Naive thymus-derived CD4-positive, alpha-beta T cell (primary cell): ENCODE measurements around the gene ARL6IP1. TPM values are rescaled to one million over a fixed set of nuclear protein-coding genes. Genes with fewer than 3 reads are reported as not detected.

Experiments used
- ATAC-seq: fragments of 150-1000 bp; cut with Tn5 transposase; 2 replicates; pipeline ENCODE4 v1.10.0; 2021; ENCODE audit warnings: mild to moderate bottlenecking, moderate library complexity
- CTCF ChIA-PET: fragments of 350-600 bp; sonication (Branson Sonifier 250); formaldehyde crosslinking; loops from one replicate; lab custom pipeline; 2021; ENCODE audit warnings: antibody characterized with exemption; lab: Charles Lee
- POLR2A ChIA-PET: fragments of 350-600 bp; sonication (Branson Sonifier 250); formaldehyde crosslinking; loops from one replicate; lab custom pipeline; 2021; ENCODE audit warnings: antibody characterized with exemption, inconsistent platforms; lab: Charles Lee
- DNase-seq, 9 donors: peaks; one replicate each; pipeline versions ENCODE4 v3.0.0 to v3.0.0-alpha.2; 2020 to 2022; ENCODE audit warnings: mixed read lengths in 1 of 9
- H3K27ac ChIP-seq: one replicate; pipeline ENCODE4 v1.7.0; 2013; ENCODE audit warnings: mild to moderate bottlenecking, low read depth, low read length, moderate library complexity
- H3K27me3 ChIP-seq, 2 donors: one replicate each; pipeline ENCODE4 v1.7.0; 2013; ENCODE audit warnings: low read length in 2 of 2, mild to moderate bottlenecking in 2 of 2, moderate library complexity in 2 of 2; ENCODE audit not compliant: control insufficient read depth in 2 of 2, insufficient read depth in 2 of 2
- H3K36me3 ChIP-seq, 3 experiments: 1 replicate in 2 of 3; 2 replicates in 1 of 3; pipeline ENCODE4 v1.7.0; 2013; ENCODE audit warnings: low read length in 3 of 3, mild to moderate bottlenecking in 3 of 3, moderate library complexity in 1 of 3; ENCODE audit not compliant: insufficient read depth in 3 of 3, control insufficient read depth in 2 of 3
- H3K4me1 ChIP-seq, 2 donors: one replicate each; pipeline ENCODE4 v1.7.0; 2013; ENCODE audit warnings: low read length in 2 of 2, mild to moderate bottlenecking in 2 of 2, moderate library complexity in 1 of 2; ENCODE audit not compliant: control insufficient read depth in 2 of 2, insufficient read depth in 2 of 2
- H3K4me3 ChIP-seq: 2 replicates; pipeline ENCODE4 v1.7.0; 2013; ENCODE audit warnings: mild to moderate bottlenecking, low read length
- H3K9me3 ChIP-seq, 3 experiments: 1 replicate in 2 of 3; 2 replicates in 1 of 3; pipeline ENCODE4 v1.7.0; 2013; ENCODE audit warnings: low read length in 3 of 3; ENCODE audit not compliant: control insufficient read depth in 2 of 3
- H3K27ac Mint-ChIP-seq, 9 donors: one replicate each; pipeline ENCODE4 v1.8.0; 2020 to 2022; ENCODE audit warnings: mixed read lengths in 9 of 9, mild to moderate bottlenecking in 8 of 9, moderate library complexity in 5 of 9, inconsistent platforms in 2 of 9
- H3K27me3 Mint-ChIP-seq, 5 donors: one replicate each; pipeline ENCODE4 v1.8.0; 2021 to 2022; ENCODE audit warnings: mixed read lengths in 5 of 5, mild to moderate bottlenecking in 1 of 5
- H3K36me3 Mint-ChIP-seq, 5 donors: one replicate each; pipeline ENCODE4 v1.8.0; 2020 to 2022; ENCODE audit warnings: mixed read lengths in 5 of 5, mild to moderate bottlenecking in 3 of 5, inconsistent platforms in 1 of 5
- H3K4me1 Mint-ChIP-seq, 7 donors: one replicate each; pipeline ENCODE4 v1.8.0; 2020 to 2022; ENCODE audit warnings: mixed read lengths in 7 of 7, mild to moderate bottlenecking in 3 of 7, inconsistent platforms in 1 of 7
- H3K4me3 Mint-ChIP-seq, 10 donors: one replicate each; pipeline ENCODE4 v1.8.0; 2020 to 2022; ENCODE audit warnings: mild to moderate bottlenecking in 10 of 10, mixed read lengths in 10 of 10, moderate library complexity in 6 of 10, inconsistent platforms in 2 of 10
- H3K9me3 Mint-ChIP-seq, 11 donors: one replicate each; pipeline ENCODE4 v1.8.0; 2020 to 2022; ENCODE audit warnings: mixed read lengths in 11 of 11, mild to moderate bottlenecking in 4 of 11, inconsistent platforms in 1 of 11, moderate library complexity in 1 of 11
- intact Hi-C, 2 donors: fragments of 100-400 bp; cut with micrococcal nuclease; formaldehyde crosslinking; loops; one replicate each; pipeline ENCODE4 v1.15.1; 2023
- polyA plus RNA-seq, 2 donors: library from polyadenylated mRNA; unstranded; fragments of 300-500 nt; fragmentation: Illumina TruSeq; gene quantifications; one replicate each; pipeline ENCODE4 v1.2.3, GENCODE V29; 2021
- total RNA-seq, 6 experiments: library from RNA in 5 of 6; stranded (reverse) in 5 of 6; gene quantifications; 1 replicate in 5 of 6; 2 replicates in 1 of 6; pipeline ENCODE4 v1.2.3 and lab custom pipeline; 2021 to 2026

The ARL6IP1 gene
- total and polyA plus RNA-seq, 7 experiments from 2014 or later, result 82.9 to 208 (median 102) TPM

DNA sequence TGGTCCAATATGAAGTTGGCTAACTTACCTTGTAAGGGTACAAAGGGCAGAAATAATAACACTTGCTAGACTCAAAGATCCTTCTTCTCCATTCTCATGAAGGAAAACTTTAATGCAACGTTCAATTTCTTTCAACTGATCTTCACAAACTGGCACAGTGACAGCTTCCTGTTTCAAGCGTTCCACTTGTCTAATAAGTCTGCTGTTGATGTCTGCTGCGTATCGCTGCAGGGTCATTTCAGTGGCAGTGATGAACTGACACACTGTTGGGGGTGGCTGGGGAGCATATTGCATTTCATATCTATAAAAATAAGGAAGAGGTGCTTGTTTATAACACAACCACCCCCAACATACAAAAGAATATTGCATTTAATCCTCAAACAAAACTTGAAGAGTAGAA is 33.5 kb upstream of the ARL6IP1 start:
- ChIA-PET CTCF (interaction anchor here (1.5 kb wide), 1 partner anchor 33 kb away, joined by 3 read pairs; no protein-coding TSS in a partner anchor), POLR2A (interaction anchor here (1.9 kb wide), 1 partner anchor 14 kb away, joined by 5 read pairs; no protein-coding TSS in a partner anchor)
- intact Hi-C loops, result no loop called here
- no peak for DNase-seq
- H3K4me1 ChIP-seq, result no peaks in the 10 kb centered on the region
- ATAC-seq, result no peak
- H3K9me3 ChIP-seq, result no peaks in the 10 kb centered on the region
- Mint-ChIP-seq H3K36me3 (peaks cover 23 to 64% (median 41%) of the 10 kb centered on the region in 5 donors), H3K27ac (peak overlapping the region in 4 of 9 donors; percentile 32 to 58 (median 44)), H3K4me1 (peaks cover 0 to 11% (median 0%) of the 10 kb centered on the region in 7 donors), H3K9me3 (no peaks in the 10 kb centered on the region), H3K4me3 (no peak overlapping the region), H3K27me3 (no peaks in the 10 kb centered on the region)
- H3K27me3 ChIP-seq, result no peaks in the 10 kb centered on the region
- no peak overlapping the region for H3K27ac ChIP-seq
- no peak overlapping the region for H3K4me3 ChIP-seq
- H3K36me3 ChIP-seq, result peaks cover 34 to 91% (median 75%) of the 10 kb centered on the region in 3 experiments

DNA sequence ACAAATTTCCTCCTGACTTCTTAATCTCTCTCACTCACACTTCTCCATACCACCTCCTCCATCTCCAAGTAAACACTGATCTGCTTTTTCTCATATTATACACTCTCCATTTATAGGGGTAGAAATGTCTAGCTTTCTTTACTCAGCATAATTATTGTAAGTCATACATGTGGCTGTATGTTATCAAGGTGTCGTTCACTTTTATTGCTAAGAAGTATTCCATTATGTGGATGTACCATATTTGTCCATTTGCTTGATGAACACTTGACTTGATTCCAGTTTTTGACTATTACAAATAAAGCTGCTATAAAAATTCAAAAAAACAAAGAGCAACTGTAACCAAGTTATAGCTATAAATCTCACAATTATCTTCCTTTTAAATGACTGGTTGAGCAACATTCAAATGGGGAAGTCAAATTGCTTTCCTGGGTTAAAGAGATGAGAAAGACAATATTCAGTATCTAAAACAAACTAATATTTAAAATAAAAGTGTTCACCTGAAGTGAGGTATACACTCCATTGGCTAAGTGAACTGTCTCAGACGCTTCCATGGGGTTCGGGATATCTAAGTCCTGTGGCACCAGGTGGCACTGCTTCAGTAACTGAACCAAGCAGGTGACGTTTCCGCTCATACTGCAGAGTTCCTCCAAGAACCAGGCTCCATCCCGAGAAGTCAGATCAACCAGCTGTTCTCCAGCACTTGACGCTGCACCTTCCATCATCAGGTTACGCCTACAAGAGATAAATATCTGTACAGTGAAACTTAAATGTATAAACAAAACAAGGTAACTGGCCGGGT is 32.6 kb upstream of the ARL6IP1 start:
- no peaks in the 10 kb centered on the region for H3K27me3 Mint-ChIP-seq
- ChIA-PET CTCF (interaction anchor here (1.5 kb wide), 1 partner anchor 32 kb away, joined by 3 read pairs; no protein-coding TSS in a partner anchor), POLR2A (interaction anchor here (1.5 to 1.9 kb wide), 2 partner anchors 15 to 30 kb away, joined by 3 to 5 read pairs; no protein-coding TSS in a partner anchor)
- H3K4me1 ChIP-seq, result no peaks in the 10 kb centered on the region
- peaks cover 37 to 93% (median 78%) of the 10 kb centered on the region in 3 experiments for H3K36me3 ChIP-seq
- H3K9me3 ChIP-seq, result no peaks in the 10 kb centered on the region
- H3K36me3 Mint-ChIP-seq, result peaks cover 18 to 64% (median 42%) of the 10 kb centered on the region in 5 donors
- H3K27ac Mint-ChIP-seq, result peak overlapping the region in 3 of 9 donors; percentile 4 to 22 (median 21)
- ATAC-seq (no peak), DNase-seq (no peak)
- no peak overlapping the region for H3K4me3 Mint-ChIP-seq
- intact Hi-C loops, result no loop called here
- H3K4me1 Mint-ChIP-seq, result peaks cover 0 to 11% (median 0%) of the 10 kb centered on the region in 7 donors
- no peak overlapping the region for H3K4me3 ChIP-seq
- no peaks in the 10 kb centered on the region for H3K27me3 ChIP-seq
- no peaks in the 10 kb centered on the region for H3K9me3 Mint-ChIP-seq
- H3K27ac ChIP-seq, result no peak overlapping the region

DNA sequence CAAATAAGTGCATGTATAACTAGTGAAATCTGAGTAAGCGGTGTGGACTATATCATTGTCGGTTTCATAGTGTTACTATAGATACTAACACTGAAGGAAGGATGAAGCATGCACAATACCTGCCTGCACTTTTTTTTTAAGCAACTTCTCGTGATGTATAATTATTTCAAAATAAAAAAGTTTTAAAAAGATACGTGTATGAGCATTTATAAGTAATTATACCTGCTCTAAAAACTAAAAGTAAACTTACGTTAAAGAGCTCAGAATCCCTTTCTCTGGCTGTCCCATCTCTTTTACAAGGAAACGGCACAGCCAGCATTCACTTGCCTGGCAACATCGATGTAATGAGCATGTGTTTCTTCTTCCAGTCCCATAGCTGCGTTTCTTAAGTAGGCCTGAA is 31.3 kb upstream of the ARL6IP1 start:
- Mint-ChIP-seq H3K36me3 (peaks cover 23 to 66% (median 41%) of the 10 kb centered on the region in 5 donors), H3K27me3 (no peaks in the 10 kb centered on the region), H3K27ac (no peak overlapping the region), H3K9me3 (no peaks in the 10 kb centered on the region), H3K4me1 (peaks cover 0 to 11% (median 0%) of the 10 kb centered on the region in 7 donors), H3K4me3 (no peak overlapping the region)
- intact Hi-C loops, result no loop called here
- DNase-seq (no peak), ATAC-seq (no peak)
- Histone ChIP-seq H3K27ac (no peak overlapping the region), H3K36me3 (peaks cover 34 to 92% (median 68%) of the 10 kb centered on the region in 3 experiments), H3K4me3 (no peak overlapping the region), H3K27me3 (no peaks in the 10 kb centered on the region), H3K4me1 (no peaks in the 10 kb centered on the region), H3K9me3 (no peaks in the 10 kb centered on the region)
- ChIA-PET POLR2A (interaction anchor here (1.5 to 2.0 kb wide), 2 partner anchors 29 to 31 kb away, joined by 3 to 6 read pairs; partner anchors contain the start of gene ARL6IP1), CTCF (no interaction called here)

DNA sequence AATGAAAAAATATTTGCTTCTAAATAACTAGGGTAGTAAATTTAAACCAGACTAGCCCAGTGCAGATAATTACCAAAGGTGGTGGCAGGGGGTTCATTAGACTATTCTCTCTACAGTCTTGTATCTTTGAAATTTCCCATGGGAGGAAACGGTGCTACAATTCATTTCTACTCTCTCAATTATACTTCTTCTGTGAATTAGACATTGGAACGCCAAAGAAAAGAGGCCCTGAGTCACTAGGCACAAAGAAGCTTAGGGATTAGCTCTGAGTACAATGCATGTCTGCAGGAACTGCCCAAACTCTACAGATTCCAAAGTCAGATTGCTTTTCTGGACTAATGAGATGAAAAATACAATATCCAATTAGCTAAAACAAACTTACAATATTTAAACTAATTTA is 30.7 kb upstream of the ARL6IP1 start:
- Mint-ChIP-seq H3K4me3 (no peak overlapping the region), H3K27me3 (no peaks in the 10 kb centered on the region), H3K36me3 (peaks cover 19 to 61% (median 37%) of the 10 kb centered on the region in 5 donors), H3K4me1 (peaks cover 0 to 6% (median 0%) of the 10 kb centered on the region in 7 donors), H3K9me3 (no peaks in the 10 kb centered on the region), H3K27ac (no peak overlapping the region)
- Histone ChIP-seq H3K27me3 (no peaks in the 10 kb centered on the region), H3K4me1 (no peaks in the 10 kb centered on the region), H3K36me3 (peaks cover 32 to 86% (median 62%) of the 10 kb centered on the region in 3 experiments), H3K4me3 (no peak overlapping the region), H3K9me3 (no peaks in the 10 kb centered on the region), H3K27ac (no peak overlapping the region)
- ATAC-seq (no peak), DNase-seq (no peak)
- intact Hi-C loops, result no loop called here
- CTCF ChIA-PET, result interaction anchor here (0.9 kb wide), 1 partner anchor 31 kb away, joined by 3 read pairs; the partner anchor contains the start of gene ARL6IP1
- POLR2A ChIA-PET, result interaction anchor here (2.0 kb wide), 1 partner anchor 30 kb away, joined by 6 read pairs; the partner anchor contains the start of gene ARL6IP1

DNA sequence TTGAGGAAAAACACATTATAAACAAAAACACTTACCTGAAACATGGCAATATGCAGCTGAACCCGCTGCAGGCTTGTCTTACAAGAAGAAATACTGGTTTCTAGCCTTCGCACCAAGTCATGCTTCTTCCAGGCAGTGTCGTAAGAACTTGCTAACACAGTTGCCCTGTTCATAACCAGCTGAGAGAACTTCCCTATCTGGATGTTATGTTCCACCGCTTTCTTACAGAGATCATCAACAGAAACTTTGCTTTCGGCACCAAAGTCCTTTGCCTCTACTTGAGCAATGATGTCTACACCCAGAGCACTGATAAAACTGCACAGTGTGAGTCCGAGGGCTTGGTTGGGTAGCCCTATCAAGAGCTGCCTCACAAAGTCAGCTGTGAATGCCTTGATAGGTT is 27.9 kb upstream of the ARL6IP1 start:
- Mint-ChIP-seq H3K36me3 (peaks cover 13 to 44% (median 23%) of the 10 kb centered on the region in 5 donors), H3K4me1 (no peaks in the 10 kb centered on the region), H3K27me3 (no peaks in the 10 kb centered on the region), H3K4me3 (no peak overlapping the region), H3K9me3 (no peaks in the 10 kb centered on the region), H3K27ac (peak overlapping the region in 1 of 9 donors; percentile 19)
- intact Hi-C loops, result no loop called here
- H3K27me3 ChIP-seq, result no peaks in the 10 kb centered on the region
- no peak overlapping the region for H3K27ac ChIP-seq
- ATAC-seq (no peak), DNase-seq (no peak)
- no peaks in the 10 kb centered on the region for H3K9me3 ChIP-seq
- ChIA-PET POLR2A (no interaction called here), CTCF (interaction anchor here (1.5 to 2.2 kb wide), 2 partner anchors 10 to 13 kb away, joined by 4 read pairs; no protein-coding TSS in a partner anchor)
- H3K4me3 ChIP-seq, result no peak overlapping the region
- H3K36me3 ChIP-seq, result peaks cover 21 to 58% (median 38%) of the 10 kb centered on the region in 3 experiments
- no peaks in the 10 kb centered on the region for H3K4me1 ChIP-seq

DNA sequence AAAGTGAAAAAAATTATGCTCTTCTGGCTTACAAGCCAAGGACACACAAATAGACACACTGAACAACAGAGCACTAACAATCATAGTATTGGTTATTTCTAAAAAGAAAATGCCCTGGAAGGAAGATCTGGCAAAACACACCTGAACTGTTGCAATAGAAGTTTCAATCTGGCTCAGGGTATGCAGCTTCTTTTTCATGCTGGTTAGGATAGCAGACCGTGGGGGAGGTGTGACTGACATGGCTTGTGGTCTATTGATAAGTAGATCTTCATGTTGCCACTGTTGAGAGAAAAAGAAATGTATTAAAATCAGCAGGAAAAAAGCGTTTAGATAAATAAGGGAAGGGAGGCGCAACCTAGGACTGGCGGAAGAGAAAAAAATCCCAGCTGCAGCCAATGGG is 26.5 kb upstream of the ARL6IP1 start:
- H3K4me1 Mint-ChIP-seq, result no peaks in the 10 kb centered on the region
- H3K9me3 Mint-ChIP-seq, result no peaks in the 10 kb centered on the region
- intact Hi-C loops, result no loop called here
- H3K4me3 ChIP-seq, result no peak overlapping the region
- peaks cover 13 to 46% (median 31%) of the 10 kb centered on the region in 3 experiments for H3K36me3 ChIP-seq
- H3K27ac ChIP-seq, result no peak overlapping the region
- peaks cover 8 to 35% (median 18%) of the 10 kb centered on the region in 5 donors for H3K36me3 Mint-ChIP-seq
- no peaks in the 10 kb centered on the region for H3K4me1 ChIP-seq
- H3K9me3 ChIP-seq, result no peaks in the 10 kb centered on the region
- H3K4me3 Mint-ChIP-seq, result no peak overlapping the region
- ChIA-PET POLR2A (interaction anchor here (0.8 kb wide), 1 partner anchor 25 kb away, joined by 3 read pairs; no protein-coding TSS in a partner anchor), CTCF (interaction anchor here (2.2 kb wide), 1 partner anchor 12 kb away, joined by 4 read pairs; no protein-coding TSS in a partner anchor)
- no peaks in the 10 kb centered on the region for H3K27me3 Mint-ChIP-seq
- no peaks in the 10 kb centered on the region for H3K27me3 ChIP-seq
- DNase-seq (no peak), ATAC-seq (no peak)
- peak overlapping the region in 5 of 9 donors; percentile 7 to 43 (median 26) for H3K27ac Mint-ChIP-seq
